H1 (cell line): ENCODE data around the gene UVRAG. TPM values are rescaled to one million over a fixed set of nuclear protein-coding genes. Genes with fewer than 3 reads are reported as not detected.

ENCODE experiments used
- BACH1 ChIP-seq: IDR thresholded peaks from 2 replicates; pipeline ENCODE4 v1.6.1; 2012; ENCODE audit warnings: low read length, improper control_type of control experiment
- YY1 ChIP-seq: IDR thresholded peaks from 2 replicates; pipeline ENCODE4 v1.6.1; 2011; ENCODE audit warnings: low read depth, mild to moderate bottlenecking, low read length
- polyA plus RNA-seq, 7 experiments: library from polyadenylated mRNA; depleted of rRNA in 3 of 7; stranded (reverse) in 5 of 7; unstranded in 2 of 7; fragments of >200 nt in 5 of 7; fragments of 200-250 nt in 2 of 7; gene quantifications; 1 replicate in 5 of 7; 2 replicates in 1 of 7; 4 replicates in 1 of 7; pipeline versions ENCODE4 v1.2.1 to v1.2.3, GENCODE V29; 2011 to 2013; ENCODE audit warnings: missing spikeins in 2 of 7, mixed read lengths in 2 of 7
- total RNA-seq: library from RNA; stranded (reverse); fragmentation: NEBNext Ultra II Directional; extraction: Animal tissue kit (Norgen Biotek cat#: 25700); gene quantifications from 2 replicates; pipeline ENCODE4 v1.2.1, GENCODE V29; 2021
- TF ChIP-seq, protein P1 (sequence below): IDR thresholded peaks from 2 replicates; pipeline ENCODE4 v1.6.1; 2012; ENCODE audit warnings: inconsistent platforms

The UVRAG gene
- total and polyA plus RNA-seq, 2 of the 8 experiments (the other 6 are each of a cell fraction or from before 2014, with no cell fraction given) = 5.5 to 14.7 TPM

DNA sequence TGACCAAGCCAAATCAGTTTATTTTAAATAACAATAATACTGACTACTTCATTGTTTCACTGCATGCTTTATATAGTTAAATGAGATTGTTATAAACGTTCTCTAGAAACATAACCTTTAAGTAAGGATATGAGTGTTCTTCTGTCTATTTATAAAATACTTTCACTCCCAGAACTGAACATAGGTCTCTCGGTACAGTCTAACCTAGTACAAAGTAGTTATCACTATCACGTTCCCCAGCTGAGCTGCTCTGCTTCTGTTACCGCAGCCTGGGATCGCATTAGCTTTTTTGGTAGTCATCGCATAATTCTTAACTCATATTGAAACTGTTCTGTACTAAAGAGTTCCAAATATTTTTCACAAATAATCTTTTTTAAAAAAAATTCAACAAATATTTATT lies 247.7 kb downstream of the UVRAG start (continued):
- TF ChIP-seq BACH1 (no peak), YY1 (no peak)
- TF ChIP-seq, protein P1, sequence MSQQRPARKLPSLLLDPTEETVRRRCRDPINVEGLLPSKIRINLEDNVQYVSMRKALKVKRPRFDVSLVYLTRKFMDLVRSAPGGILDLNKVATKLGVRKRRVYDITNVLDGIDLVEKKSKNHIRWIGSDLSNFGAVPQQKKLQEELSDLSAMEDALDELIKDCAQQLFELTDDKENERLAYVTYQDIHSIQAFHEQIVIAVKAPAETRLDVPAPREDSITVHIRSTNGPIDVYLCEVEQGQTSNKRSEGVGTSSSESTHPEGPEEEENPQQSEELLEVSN = no peak
